GM21515 (cell line): ENCODE data around the gene HSPA6.
A peak's percentile ranks its signal among the peaks of the same experiment; 100 is the strongest.
"Not testable (repeated sequence)": the region's sequence is repeated elsewhere in the genome, so short reads cannot be mapped to it uniquely, and the experiment has no call there.

Experiments used
- ATAC-seq: cut with Tn5 transposase; IDR thresholded peaks from one replicate; pipeline ENCODE4 v1.9.1; 2021; ENCODE audit not compliant: unreplicated experiment

The HSPA6 gene

GRCh38 chr1:161502641-161503393 is 21.5 kb upstream of the HSPA6 start:
- ATAC-seq = no peak

DNA sequence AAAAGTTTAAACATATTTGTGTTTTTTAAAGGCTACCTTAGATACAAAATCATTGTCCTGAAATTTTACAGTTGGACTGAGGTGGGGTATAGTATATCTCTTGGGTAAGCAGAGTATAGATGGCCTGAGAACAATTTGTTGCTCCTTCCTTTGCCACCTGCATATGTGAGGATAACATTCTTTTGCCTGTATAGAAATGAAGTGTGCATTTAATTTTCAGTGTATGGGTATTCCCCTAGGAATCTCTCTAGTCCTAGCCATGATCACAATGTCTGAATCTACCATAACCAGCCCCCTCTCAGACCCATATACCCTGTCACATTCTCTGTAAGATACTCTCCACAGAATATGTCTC is 21.0 kb upstream of the HSPA6 start:
- no peak for ATAC-seq

GRCh38 chr1:161505686-161506085 is 18.7 kb upstream of the HSPA6 start:
- no peak for ATAC-seq

GRCh38 chr1:161506336-161507223 is 17.8 kb upstream of the HSPA6 start:
- ATAC-seq = no peak

DNA sequence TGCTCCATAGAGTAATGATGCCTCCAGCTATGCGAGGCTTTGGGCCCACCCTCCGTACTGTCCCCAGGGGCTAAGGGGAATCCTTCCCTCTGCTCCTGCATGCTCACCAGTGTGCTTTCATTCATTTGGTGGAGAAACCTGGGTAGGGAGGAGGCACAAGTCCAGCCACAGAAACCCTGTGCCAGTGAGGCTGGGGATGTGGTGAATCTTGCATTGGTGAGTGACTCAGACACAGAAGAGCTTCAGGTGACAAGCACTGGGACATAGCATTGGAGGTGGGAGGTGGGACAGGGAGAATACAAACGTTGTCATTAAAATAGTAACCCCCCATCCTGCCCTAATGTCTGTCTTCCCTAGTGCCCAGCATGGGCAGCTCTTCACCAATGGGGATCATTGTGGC is 13.9 kb upstream of the HSPA6 start:
- no peak for ATAC-seq

GRCh38 chr1:161511018-161511755 is 13.2 kb upstream of the HSPA6 start:
- ATAC-seq = no peak

DNA sequence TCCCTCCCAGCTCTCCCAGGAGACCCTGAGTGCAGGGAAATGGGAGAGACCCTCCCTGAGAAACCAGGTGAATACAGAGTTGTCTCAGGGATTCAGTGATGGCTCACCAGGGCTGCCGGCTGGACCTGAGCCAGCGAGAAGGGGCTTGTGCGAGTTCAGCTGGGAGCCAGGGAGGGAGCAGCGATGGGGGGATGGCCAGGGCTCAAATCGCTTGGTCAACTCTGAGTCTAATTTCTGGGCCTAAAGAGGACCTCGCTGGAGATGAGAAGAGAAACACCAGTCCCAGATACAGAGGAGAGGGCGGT is 12.6 kb upstream of the HSPA6 start:
- ATAC-seq = no peak

- not testable (repeated sequence) for ATAC-seq
Measured at GRCh38 chr1:161512636-161513447, 11.5 kb upstream of the HSPA6 start.

GRCh38 chr1:161513448-161513780 is 10.9 kb upstream of the HSPA6 start:
- ATAC-seq = not testable (repeated sequence)

- ATAC-seq = not testable (repeated sequence)
Measured at GRCh38 chr1:161513953-161514352, 10.4 kb upstream of the HSPA6 start.

GRCh38 chr1:161523041-161523816 is 1.1 kb upstream of the HSPA6 start:
- ATAC-seq = not testable (repeated sequence)

- ATAC-seq = not testable (repeated sequence)
Measured at GRCh38 chr1:161524742-161525291, 477 bp downstream of the HSPA6 start.

GRCh38 chr1:161525321-161525720 is 981 bp downstream of the HSPA6 start:
- not testable (repeated sequence) for ATAC-seq

DNA sequence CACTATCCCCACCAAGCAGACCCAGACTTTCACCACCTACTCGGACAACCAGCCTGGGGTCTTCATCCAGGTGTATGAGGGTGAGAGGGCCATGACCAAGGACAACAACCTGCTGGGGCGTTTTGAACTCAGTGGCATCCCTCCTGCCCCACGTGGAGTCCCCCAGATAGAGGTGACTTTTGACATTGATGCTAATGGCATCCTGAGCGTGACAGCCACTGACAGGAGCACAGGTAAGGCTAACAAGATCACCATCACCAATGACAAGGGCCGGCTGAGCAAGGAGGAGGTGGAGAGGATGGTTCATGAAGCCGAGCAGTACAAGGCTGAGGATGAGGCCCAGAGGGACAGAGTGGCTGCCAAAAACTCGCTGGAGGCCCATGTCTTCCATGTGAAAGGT is 1.6 kb downstream of the HSPA6 start:
- ATAC-seq = not testable (repeated sequence)

- ATAC-seq = not testable (repeated sequence)
Measured at GRCh38 chr1:161528550-161528949, 4.2 kb downstream of the HSPA6 start.

GRCh38 chr1:161529463-161530104 is 5.2 kb downstream of the HSPA6 start:
- not testable (repeated sequence) for ATAC-seq

GRCh38 chr1:161530158-161530557 is 5.8 kb downstream of the HSPA6 start:
- ATAC-seq = not testable (repeated sequence)

DNA sequence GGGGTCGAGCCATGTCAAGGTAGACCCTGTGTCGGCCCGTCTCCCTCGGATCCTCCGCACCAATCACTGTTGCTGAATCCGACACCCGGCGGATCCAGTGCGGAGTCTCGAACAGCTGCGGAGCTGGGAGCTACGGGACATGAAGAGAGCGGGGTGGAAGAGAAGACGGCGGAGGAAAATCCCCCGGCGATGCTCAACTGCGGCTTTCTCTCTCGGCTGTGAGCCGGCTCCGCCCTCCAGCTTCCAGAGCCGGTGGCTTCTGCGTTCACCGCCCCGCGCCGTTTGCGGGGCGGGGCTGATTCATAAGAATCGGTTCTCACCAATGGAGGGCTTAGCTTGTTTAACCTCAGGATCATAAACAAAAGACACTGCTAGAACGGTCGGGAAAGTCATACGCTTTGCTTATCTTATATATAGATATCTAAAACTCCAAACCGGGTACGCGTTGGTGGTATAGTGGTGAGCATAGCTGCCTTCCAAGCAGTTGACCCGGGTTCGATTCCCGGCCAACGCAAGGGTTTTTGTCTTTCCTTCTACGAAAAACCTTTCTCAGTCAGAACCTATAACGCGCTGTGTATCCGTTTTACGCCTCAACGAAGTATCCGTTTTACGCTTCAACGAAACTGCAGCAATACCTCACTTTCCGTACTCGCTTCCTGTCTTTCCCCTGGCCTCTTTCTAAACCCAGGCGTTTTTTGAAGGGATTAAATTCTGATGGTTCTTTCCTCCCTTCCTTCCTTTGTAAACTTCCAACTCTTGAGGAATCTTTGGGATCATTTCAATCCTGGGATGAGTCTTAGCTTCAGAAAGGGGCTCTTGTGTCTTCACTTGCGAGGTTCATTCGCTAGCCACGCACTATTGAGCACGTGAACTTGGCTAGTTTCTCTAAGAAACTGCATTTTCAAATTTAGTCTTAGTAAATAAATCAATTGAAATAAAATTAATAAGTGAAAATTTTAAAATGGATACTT is 6.6 kb downstream of the HSPA6 start:
- peak; percentile 58 for ATAC-seq
